HepG2 (cell line): ENCODE measurements around the gene POFUT2. TPM values are rescaled to one million over a fixed set of nuclear protein-coding genes. Genes with fewer than 3 reads are reported as not detected.

ENCODE experiments used
- CBX2 ChIP-seq, 2 experiments: fragments of 200-600 bp in 1 of 2; sonication (generic); formaldehyde crosslinking in 1 of 2; IDR thresholded peaks; 2 replicates each; pipeline versions ENCODE4 v1.7.0 to v1.8.1; 2018 to 2022; ENCODE audit warnings: low read depth in 2 of 2, low read length in 1 of 2, mild to moderate bottlenecking in 1 of 2, missing genetic modification reagents in 1 of 2
- DNMT3B ChIP-seq: conservative IDR thresholded peaks from 2 replicates; pipeline ENCODE4 v1.6.1; 2016; ENCODE audit warnings: missing biosample characterization, control low read depth
- DPF2 ChIP-seq: sonication (generic); formaldehyde crosslinking; IDR thresholded peaks from 2 replicates; pipeline ENCODE4 v1.4.0; 2020; ENCODE audit warnings: mild to moderate bottlenecking, low read depth, missing genetic modification reagents, borderline replicate concordance
- MTF2 ChIP-seq: sonication (generic); formaldehyde crosslinking; IDR thresholded peaks from 2 replicates; pipeline ENCODE4 v1.5.0; 2020; ENCODE audit warnings: missing genetic modification reagents, borderline replicate concordance
- NFATC3 ChIP-seq: sonication (generic); formaldehyde crosslinking; IDR thresholded peaks from 2 replicates; pipeline ENCODE4 v1.5.1; 2020; ENCODE audit warnings: mild to moderate bottlenecking, missing genetic modification reagents
- SP2 ChIP-seq: sonication (generic); formaldehyde crosslinking; IDR thresholded peaks from 2 replicates; pipeline ENCODE4 v1.5.1; 2020; ENCODE audit warnings: mild to moderate bottlenecking, missing genetic modification reagents
- TEAD2 ChIP-seq: sonication (generic); formaldehyde crosslinking; IDR thresholded peaks from 2 replicates; pipeline ENCODE4 v1.9.0; 2021; ENCODE audit warnings: missing genetic modification reagents
- ZFY ChIP-seq: sonication (generic); formaldehyde crosslinking; IDR thresholded peaks from 2 replicates; pipeline ENCODE4 v1.4.0; 2020; ENCODE audit warnings: missing genetic modification reagents
- ZNF232 ChIP-seq: sonication (generic); formaldehyde crosslinking; IDR thresholded peaks from 2 replicates; pipeline ENCODE4 v1.4.0; 2020; ENCODE audit warnings: missing genetic modification reagents, borderline replicate concordance
- ZNF337 ChIP-seq: sonication (generic); formaldehyde crosslinking; IDR thresholded peaks from 2 replicates; pipeline ENCODE4 v1.5.1; 2020; ENCODE audit warnings: missing genetic modification reagents, low read depth, mild to moderate bottlenecking, borderline replicate concordance
- polyA plus RNA-seq, 8 experiments: library from polyadenylated mRNA; depleted of rRNA in 3 of 8; stranded (reverse) in 7 of 8; unstranded in 1 of 8; fragments of >200 nt; fragmentation: Illumina TruSeq in 4 of 8; extraction: Trizol in 4 of 8; gene quantifications; 2 replicates each; pipeline versions ENCODE4 v1.2.1 to v1.2.3, GENCODE V29; 2011 to 2016; ENCODE audit warnings: low read depth in 4 of 8, missing spikeins in 1 of 8, mixed read lengths in 1 of 8; ENCODE audit not compliant: insufficient read depth in 1 of 8
- total RNA-seq, 5 experiments: library from RNA; depleted of rRNA; stranded (reverse); fragments of >200 nt; fragmentation: Illumina TruSeq; extraction: Trizol; gene quantifications; 2 replicates each; pipeline ENCODE4 v1.2.3, GENCODE V29; 2016; ENCODE audit warnings: low read depth in 1 of 5
- TF ChIP-seq, protein P1 (sequence below): sonication (generic); formaldehyde crosslinking; IDR thresholded peaks from one replicate; pipeline ENCODE4 v1.5.1; 2020; ENCODE audit warnings: mild to moderate bottlenecking, missing genetic modification reagents; ENCODE audit errors: not compliant biosample characterization
- TF ChIP-seq, protein P2 (sequence below): sonication (generic); formaldehyde crosslinking; IDR thresholded peaks from 2 replicates; pipeline ENCODE4 v1.4.0; 2020; ENCODE audit warnings: mild to moderate bottlenecking, missing genetic modification reagents
- TF ChIP-seq, protein P3 (sequence below): sonication (generic); formaldehyde crosslinking; IDR thresholded peaks from 2 replicates; pipeline ENCODE4 v1.5.0; 2020; ENCODE audit warnings: mild to moderate bottlenecking, missing genetic modification reagents

Gene POFUT2
- total and polyA plus RNA-seq, 2 of the 13 experiments (the other 11 are each of a cell fraction or from before 2014, with no cell fraction given), result 22.8 to 24.0 TPM

DNA sequence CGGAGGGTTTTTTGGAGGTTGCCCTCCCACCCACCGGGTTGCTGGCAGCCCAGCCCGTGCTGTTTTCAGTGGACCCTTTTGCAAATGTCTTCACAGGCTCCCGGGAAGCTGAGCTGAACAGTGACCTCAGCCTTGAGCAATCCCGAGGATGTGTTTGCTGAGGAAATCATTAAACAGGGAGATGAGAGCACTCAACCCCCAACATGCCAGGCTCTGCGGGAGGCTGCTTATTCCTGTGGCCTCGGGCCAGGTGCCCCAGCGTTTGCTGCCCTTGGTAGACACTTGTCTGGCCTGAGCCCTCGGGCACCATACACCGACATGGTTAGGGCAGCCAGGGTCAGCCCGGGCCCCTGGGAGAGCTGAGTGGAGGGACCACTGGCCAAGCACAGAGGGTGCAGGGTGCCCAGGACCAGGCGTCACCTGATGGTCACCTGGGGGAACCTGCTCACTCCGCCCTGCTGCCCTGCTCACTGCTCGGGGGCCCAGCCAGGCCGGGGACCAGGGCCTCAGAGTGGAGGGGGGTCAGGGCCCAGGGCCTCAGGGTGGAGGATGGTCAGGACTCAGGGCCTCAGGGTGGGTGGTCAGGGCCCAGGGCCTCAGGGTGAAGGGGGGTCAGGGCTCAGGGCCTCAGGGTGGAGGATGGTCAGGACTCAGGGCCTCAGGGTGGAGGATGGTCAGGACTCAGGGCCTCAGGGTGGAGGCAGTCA, 42.5 kb upstream of the POFUT2 start (continued):
- TF ChIP-seq, protein P1, sequence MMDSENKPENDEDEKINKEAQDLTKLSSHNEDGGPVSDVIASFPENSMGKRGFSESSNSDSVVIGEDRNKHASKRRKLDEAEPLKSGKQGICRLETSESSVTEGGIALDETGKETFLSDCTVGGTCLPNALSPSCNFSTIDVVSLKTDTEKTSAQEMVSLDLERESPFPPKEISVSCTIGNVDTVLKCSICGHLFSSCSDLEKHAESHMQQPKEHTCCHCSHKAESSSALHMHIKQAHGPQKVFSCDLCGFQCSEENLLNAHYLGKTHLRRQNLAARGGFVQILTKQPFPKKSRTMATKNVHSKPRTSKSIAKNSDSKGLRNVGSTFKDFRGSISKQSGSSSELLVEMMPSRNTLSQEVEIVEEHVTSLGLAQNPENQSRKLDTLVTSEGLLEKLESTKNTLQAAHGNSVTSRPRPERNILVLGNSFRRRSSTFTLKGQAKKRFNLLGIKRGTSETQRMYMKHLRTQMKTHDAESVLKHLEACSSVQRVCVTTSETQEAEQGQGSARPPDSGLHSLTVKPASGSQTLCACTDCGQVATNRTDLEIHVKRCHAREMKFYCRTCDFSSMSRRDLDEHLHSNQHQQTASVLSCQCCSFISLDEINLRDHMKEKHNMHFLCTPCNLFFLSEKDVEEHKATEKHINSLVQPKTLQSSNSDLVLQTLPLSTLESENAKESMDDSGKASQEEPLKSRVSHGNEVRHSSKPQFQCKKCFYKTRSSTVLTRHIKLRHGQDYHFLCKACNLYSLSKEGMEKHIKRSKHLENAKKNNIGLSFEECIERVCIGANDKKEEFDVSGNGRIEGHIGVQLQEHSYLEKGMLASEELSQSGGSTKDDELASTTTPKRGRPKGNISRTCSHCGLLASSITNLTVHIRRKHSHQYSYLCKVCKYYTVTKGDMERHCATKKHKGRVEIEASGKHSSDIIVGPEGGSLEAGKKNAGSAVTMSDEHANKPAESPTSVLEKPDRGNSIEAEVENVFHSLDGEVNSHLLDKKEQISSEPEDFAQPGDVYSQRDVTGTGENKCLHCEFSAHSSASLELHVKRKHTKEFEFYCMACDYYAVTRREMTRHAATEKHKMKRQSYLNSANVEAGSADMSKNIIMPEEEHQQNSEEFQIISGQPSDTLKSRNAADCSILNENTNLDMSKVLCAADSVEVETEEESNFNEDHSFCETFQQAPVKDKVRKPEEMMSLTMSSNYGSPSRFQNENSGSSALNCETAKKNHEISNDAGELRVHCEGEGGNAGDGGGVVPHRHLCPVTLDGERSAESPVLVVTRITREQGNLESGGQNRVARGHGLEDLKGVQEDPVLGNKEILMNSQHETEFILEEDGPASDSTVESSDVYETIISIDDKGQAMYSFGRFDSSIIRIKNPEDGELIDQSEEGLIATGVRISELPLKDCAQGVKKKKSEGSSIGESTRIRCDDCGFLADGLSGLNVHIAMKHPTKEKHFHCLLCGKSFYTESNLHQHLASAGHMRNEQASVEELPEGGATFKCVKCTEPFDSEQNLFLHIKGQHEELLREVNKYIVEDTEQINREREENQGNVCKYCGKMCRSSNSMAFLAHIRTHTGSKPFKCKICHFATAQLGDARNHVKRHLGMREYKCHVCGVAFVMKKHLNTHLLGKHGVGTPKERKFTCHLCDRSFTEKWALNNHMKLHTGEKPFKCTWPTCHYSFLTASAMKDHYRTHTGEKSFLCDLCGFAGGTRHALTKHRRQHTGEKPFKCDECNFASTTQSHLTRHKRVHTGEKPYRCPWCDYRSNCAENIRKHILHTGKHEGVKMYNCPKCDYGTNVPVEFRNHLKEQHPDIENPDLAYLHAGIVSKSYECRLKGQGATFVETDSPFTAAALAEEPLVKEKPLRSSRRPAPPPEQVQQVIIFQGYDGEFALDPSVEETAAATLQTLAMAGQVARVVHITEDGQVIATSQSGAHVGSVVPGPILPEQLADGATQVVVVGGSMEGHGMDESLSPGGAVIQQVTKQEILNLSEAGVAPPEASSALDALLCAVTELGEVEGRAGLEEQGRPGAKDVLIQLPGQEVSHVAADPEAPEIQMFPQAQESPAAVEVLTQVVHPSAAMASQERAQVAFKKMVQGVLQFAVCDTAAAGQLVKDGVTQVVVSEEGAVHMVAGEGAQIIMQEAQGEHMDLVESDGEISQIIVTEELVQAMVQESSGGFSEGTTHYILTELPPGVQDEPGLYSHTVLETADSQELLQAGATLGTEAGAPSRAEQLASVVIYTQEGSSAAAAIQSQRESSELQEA, result no peak
- TF ChIP-seq ZFY (peak; percentile 53; the same call in 1 of the 2 replicates), SP2 (CRISPR knock-in tag) (no peak), DNMT3B (CRISPR knock-in tag) (no peak), CBX2 (IDR thresholded peaks at IDR 0.05; ENCODE audit: low read depth, low read length) (no peak), CBX2 (CRISPR knock-in tag; IDR thresholded peaks at IDR 0.05; ENCODE audit: low read depth) (no peak), MTF2 (CRISPR knock-in tag) (no peak), DPF2 (CRISPR knock-in tag) (peak; percentile 21; the same call in 1 of the 2 replicates), NFATC3 (no peak), TEAD2 (CRISPR knock-in tag) (no peak), ZNF337 (CRISPR knock-in tag) (no peak), ZNF232 (CRISPR knock-in tag) (no peak)
- TF ChIP-seq, protein P2, sequence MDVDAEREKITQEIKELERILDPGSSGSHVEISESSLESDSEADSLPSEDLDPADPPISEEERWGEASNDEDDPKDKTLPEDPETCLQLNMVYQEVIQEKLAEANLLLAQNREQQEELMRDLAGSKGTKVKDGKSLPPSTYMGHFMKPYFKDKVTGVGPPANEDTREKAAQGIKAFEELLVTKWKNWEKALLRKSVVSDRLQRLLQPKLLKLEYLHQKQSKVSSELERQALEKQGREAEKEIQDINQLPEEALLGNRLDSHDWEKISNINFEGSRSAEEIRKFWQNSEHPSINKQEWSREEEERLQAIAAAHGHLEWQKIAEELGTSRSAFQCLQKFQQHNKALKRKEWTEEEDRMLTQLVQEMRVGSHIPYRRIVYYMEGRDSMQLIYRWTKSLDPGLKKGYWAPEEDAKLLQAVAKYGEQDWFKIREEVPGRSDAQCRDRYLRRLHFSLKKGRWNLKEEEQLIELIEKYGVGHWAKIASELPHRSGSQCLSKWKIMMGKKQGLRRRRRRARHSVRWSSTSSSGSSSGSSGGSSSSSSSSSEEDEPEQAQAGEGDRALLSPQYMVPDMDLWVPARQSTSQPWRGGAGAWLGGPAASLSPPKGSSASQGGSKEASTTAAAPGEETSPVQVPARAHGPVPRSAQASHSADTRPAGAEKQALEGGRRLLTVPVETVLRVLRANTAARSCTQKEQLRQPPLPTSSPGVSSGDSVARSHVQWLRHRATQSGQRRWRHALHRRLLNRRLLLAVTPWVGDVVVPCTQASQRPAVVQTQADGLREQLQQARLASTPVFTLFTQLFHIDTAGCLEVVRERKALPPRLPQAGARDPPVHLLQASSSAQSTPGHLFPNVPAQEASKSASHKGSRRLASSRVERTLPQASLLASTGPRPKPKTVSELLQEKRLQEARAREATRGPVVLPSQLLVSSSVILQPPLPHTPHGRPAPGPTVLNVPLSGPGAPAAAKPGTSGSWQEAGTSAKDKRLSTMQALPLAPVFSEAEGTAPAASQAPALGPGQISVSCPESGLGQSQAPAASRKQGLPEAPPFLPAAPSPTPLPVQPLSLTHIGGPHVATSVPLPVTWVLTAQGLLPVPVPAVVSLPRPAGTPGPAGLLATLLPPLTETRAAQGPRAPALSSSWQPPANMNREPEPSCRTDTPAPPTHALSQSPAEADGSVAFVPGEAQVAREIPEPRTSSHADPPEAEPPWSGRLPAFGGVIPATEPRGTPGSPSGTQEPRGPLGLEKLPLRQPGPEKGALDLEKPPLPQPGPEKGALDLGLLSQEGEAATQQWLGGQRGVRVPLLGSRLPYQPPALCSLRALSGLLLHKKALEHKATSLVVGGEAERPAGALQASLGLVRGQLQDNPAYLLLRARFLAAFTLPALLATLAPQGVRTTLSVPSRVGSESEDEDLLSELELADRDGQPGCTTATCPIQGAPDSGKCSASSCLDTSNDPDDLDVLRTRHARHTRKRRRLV (CRISPR knock-in tag), result no peak
- TF ChIP-seq, protein P3, sequence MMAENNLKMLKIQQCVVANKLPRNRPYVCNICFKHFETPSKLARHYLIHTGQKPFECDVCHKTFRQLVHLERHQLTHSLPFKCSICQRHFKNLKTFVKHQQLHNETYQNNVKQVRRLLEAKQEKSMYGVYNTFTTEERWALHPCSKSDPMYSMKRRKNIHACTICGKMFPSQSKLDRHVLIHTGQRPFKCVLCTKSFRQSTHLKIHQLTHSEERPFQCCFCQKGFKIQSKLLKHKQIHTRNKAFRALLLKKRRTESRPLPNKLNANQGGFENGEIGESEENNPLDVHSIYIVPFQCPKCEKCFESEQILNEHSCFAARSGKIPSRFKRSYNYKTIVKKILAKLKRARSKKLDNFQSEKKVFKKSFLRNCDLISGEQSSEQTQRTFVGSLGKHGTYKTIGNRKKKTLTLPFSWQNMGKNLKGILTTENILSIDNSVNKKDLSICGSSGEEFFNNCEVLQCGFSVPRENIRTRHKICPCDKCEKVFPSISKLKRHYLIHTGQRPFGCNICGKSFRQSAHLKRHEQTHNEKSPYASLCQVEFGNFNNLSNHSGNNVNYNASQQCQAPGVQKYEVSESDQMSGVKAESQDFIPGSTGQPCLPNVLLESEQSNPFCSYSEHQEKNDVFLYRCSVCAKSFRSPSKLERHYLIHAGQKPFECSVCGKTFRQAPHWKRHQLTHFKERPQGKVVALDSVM, result peak; percentile 91
